ENCODE results near the gene VAV1. TPM values are rescaled to one million over a fixed set of nuclear protein-coding genes. Genes with fewer than 3 reads are reported as not detected.

Gene VAV1
- total and polyA plus RNA-seq, 2 experiments from 2014 or later = not detected

DNA sequence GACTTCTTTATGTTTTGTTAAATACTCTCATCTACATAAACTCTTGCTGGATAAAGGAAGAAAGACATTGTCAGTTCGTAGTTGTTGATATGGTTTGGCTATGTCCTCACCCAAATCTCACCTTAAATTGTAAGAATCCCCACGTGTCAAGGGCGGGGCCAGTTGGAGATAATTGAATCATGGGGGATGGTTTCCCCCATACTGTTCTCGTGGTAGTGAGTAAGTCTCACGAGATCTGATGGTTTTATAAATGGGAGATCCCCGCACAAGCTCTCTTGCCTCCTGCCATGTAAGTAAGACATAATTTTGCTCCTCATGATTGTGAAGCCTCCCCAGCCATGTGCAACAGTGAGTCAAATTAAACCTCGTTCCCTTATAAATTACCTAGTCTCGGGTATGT lies 118.4 kb downstream of the VAV1 start:
- TF ChIP-seq EZH2phosphoT487 (IDR thresholded peaks at IDR 0.05; ENCODE audit: insufficient read depth, low read depth) (no peak), EZH2 (IDR thresholded peaks at IDR 0.05; ENCODE audit: insufficient read depth, poor library complexity, severe bottlenecking) (no peak)
- H3K4me2 ChIP-seq (ENCODE audit: unreplicated experiment) = no peak overlapping the region
- H3K27ac ChIP-seq = no peak overlapping the region
- no peak for DNase-seq
- H3K27me3 ChIP-seq (replicated peaks; ENCODE audit: insufficient read depth) = no peaks in the 10 kb centered on the region
- no peaks in the 10 kb centered on the region for H3K9me3 ChIP-seq (ENCODE audit: low read depth)
- no peaks in the 10 kb centered on the region for H3K9me2 ChIP-seq (ENCODE audit: insufficient read depth)
- H3K36me3 ChIP-seq (ENCODE audit: low read depth) = no peaks in the 10 kb centered on the region
- no peak overlapping the region for H2AFZ ChIP-seq
- no peaks in the 10 kb centered on the region for H3K79me2 ChIP-seq (ENCODE audit: insufficient read depth)
- H4K20me1 ChIP-seq (ENCODE audit: insufficient read depth) = no peaks in the 10 kb centered on the region
- H3K9ac ChIP-seq = no peak overlapping the region
- WGBS, 2 experiments (ENCODE audit: low coverage in 1 of 2, low lambda C conversion rate in 2 of 2, missing lambda C conversion rate in 2 of 2) = 17 to 20% methylated on average over 8 of the region's 8 CpGs
- H3F3A ChIP-seq (ENCODE audit: insufficient read depth) = no peaks in the 10 kb centered on the region
- in situ Hi-C loops (cut with MboI) = no loop called here
- no peak overlapping the region for H3K4me3 ChIP-seq
- H3K4me1 ChIP-seq (ENCODE audit: insufficient read depth) = no peaks in the 10 kb centered on the region

DNA sequence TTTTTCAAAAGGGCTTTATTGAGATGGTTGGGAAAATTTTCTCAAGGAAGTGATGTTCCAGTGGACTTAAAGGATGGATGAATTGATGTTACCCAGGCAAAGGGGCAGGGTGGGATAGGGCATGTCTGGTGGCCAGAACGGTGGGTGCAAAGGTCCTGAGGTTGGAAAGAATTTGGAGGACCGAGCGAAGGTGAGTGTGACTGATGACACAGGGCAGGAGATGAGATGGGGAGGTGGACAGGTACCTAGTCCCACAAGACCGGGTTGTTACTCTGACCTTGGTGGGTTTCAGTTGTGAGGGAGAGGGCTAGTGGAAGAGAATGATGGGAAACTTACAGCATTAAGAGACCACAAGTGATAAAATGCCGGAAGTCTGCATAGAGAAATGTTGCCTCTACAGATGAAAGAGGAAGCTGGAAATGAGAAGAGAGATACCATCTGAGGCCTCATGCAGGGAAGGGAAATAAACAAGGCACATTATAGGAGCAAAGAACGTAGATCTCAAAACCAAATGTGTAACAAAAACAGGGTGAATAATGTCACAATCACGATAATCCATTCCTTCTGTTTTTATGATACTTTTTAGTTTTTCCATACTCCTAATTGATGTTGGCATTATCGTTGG lies 119.4 kb downstream of the VAV1 start:
- Histone ChIP-seq H3K9me3 (ENCODE audit: low read depth) (no peaks in the 10 kb centered on the region), H3K27ac (no peak overlapping the region), H3K9me2 (ENCODE audit: insufficient read depth) (no peaks in the 10 kb centered on the region), H2AFZ (no peak overlapping the region), H3K4me1 (ENCODE audit: insufficient read depth) (no peaks in the 10 kb centered on the region), H4K20me1 (ENCODE audit: insufficient read depth) (no peaks in the 10 kb centered on the region), H3K4me3 (no peak overlapping the region), H3K79me2 (ENCODE audit: insufficient read depth) (no peaks in the 10 kb centered on the region), H3K4me2 (ENCODE audit: unreplicated experiment) (no peak overlapping the region), H3K9ac (no peak overlapping the region), H3K27me3 (replicated peaks; ENCODE audit: insufficient read depth) (no peaks in the 10 kb centered on the region), H3K36me3 (ENCODE audit: low read depth) (no peaks in the 10 kb centered on the region), H3F3A (ENCODE audit: insufficient read depth) (no peaks in the 10 kb centered on the region)
- in situ Hi-C loops (cut with MboI) = no loop called here
- 45 to 60% methylated on average over 7 to 8 of the region's 8 CpGs for WGBS, 2 experiments (ENCODE audit: low coverage in 1 of 2, low lambda C conversion rate in 2 of 2, missing lambda C conversion rate in 2 of 2)
- TF ChIP-seq EZH2 (IDR thresholded peaks at IDR 0.05; ENCODE audit: insufficient read depth, poor library complexity, severe bottlenecking) (no peak), EZH2phosphoT487 (IDR thresholded peaks at IDR 0.05; ENCODE audit: insufficient read depth, low read depth) (no peak)
- no peak for DNase-seq

- Histone ChIP-seq H3K4me1 (ENCODE audit: insufficient read depth) (no peaks in the 10 kb centered on the region), H3K9me3 (ENCODE audit: low read depth) (no peaks in the 10 kb centered on the region), H3K4me3 (no peak overlapping the region), H4K20me1 (ENCODE audit: insufficient read depth) (no peaks in the 10 kb centered on the region), H2AFZ (no peak overlapping the region), H3K36me3 (ENCODE audit: low read depth) (no peaks in the 10 kb centered on the region), H3K9me2 (ENCODE audit: insufficient read depth) (no peaks in the 10 kb centered on the region), H3K27ac (no peak overlapping the region), H3K4me2 (ENCODE audit: unreplicated experiment) (no peak overlapping the region), H3F3A (ENCODE audit: insufficient read depth) (no peaks in the 10 kb centered on the region), H3K27me3 (replicated peaks; ENCODE audit: insufficient read depth) (no peaks in the 10 kb centered on the region), H3K9ac (no peak overlapping the region), H3K79me2 (ENCODE audit: insufficient read depth) (no peaks in the 10 kb centered on the region)
- WGBS, 2 experiments (ENCODE audit: low coverage in 1 of 2, low lambda C conversion rate in 2 of 2, missing lambda C conversion rate in 2 of 2) = 25 to 30% methylated on average over 1 of the region's 1 CpG
- in situ Hi-C loops (cut with MboI) = no loop called here
- TF ChIP-seq EZH2 (IDR thresholded peaks at IDR 0.05; ENCODE audit: insufficient read depth, poor library complexity, severe bottlenecking) = no peak
- TF ChIP-seq EZH2phosphoT487 (IDR thresholded peaks at IDR 0.05; ENCODE audit: insufficient read depth, low read depth) = no peak
- no peak for DNase-seq
These were observed 121.8 kb downstream of the VAV1 start for GRCh38 chr19:6894313-6894712.

GRCh38 chr19:6903446-6903845 lies 130.9 kb downstream of the VAV1 start:
- Histone ChIP-seq H3K27ac (no peak overlapping the region), H3K79me2 (ENCODE audit: insufficient read depth) (no peaks in the 10 kb centered on the region), H3K36me3 (ENCODE audit: low read depth) (no peaks in the 10 kb centered on the region), H3K4me1 (ENCODE audit: insufficient read depth) (no peaks in the 10 kb centered on the region), H3K4me2 (ENCODE audit: unreplicated experiment) (no peak overlapping the region), H3F3A (ENCODE audit: insufficient read depth) (no peaks in the 10 kb centered on the region), H3K9me3 (ENCODE audit: low read depth) (no peaks in the 10 kb centered on the region), H3K27me3 (replicated peaks; ENCODE audit: insufficient read depth) (no peaks in the 10 kb centered on the region), H3K9ac (no peak overlapping the region), H3K4me3 (no peak overlapping the region), H4K20me1 (ENCODE audit: insufficient read depth) (no peaks in the 10 kb centered on the region), H2AFZ (no peak overlapping the region), H3K9me2 (ENCODE audit: insufficient read depth) (no peaks in the 10 kb centered on the region)
- TF ChIP-seq EZH2phosphoT487 (IDR thresholded peaks at IDR 0.05; ENCODE audit: insufficient read depth, low read depth) (no peak), EZH2 (IDR thresholded peaks at IDR 0.05; ENCODE audit: insufficient read depth, poor library complexity, severe bottlenecking) (no peak)
- no peak for DNase-seq
- in situ Hi-C loops (cut with MboI) = no loop called here

- no peaks in the 10 kb centered on the region for H3K9me2 ChIP-seq (ENCODE audit: insufficient read depth)
- H3K27me3 ChIP-seq (replicated peaks; ENCODE audit: insufficient read depth) = no peaks in the 10 kb centered on the region
- TF ChIP-seq EZH2 (IDR thresholded peaks at IDR 0.05; ENCODE audit: insufficient read depth, poor library complexity, severe bottlenecking) (no peak), EZH2phosphoT487 (IDR thresholded peaks at IDR 0.05; ENCODE audit: insufficient read depth, low read depth) (no peak)
- H4K20me1 ChIP-seq (ENCODE audit: insufficient read depth) = no peaks in the 10 kb centered on the region
- H2AFZ ChIP-seq = no peak overlapping the region
- H3K27ac ChIP-seq = no peak overlapping the region
- no peak overlapping the region for H3K9ac ChIP-seq
- DNase-seq = peak; percentile 1
- no peaks in the 10 kb centered on the region for H3F3A ChIP-seq (ENCODE audit: insufficient read depth)
- no peak overlapping the region for H3K4me2 ChIP-seq (ENCODE audit: unreplicated experiment)
- H3K36me3 ChIP-seq (ENCODE audit: low read depth) = no peaks in the 10 kb centered on the region
- WGBS, 2 experiments (ENCODE audit: low coverage in 1 of 2, low lambda C conversion rate in 2 of 2, missing lambda C conversion rate in 2 of 2) = 52 to 55% methylated on average over 3 of the region's 3 CpGs
- no peaks in the 10 kb centered on the region for H3K79me2 ChIP-seq (ENCODE audit: insufficient read depth)
- no peak overlapping the region for H3K4me3 ChIP-seq
- in situ Hi-C loops (cut with MboI) = no loop called here
- no peaks in the 10 kb centered on the region for H3K4me1 ChIP-seq (ENCODE audit: insufficient read depth)
- H3K9me3 ChIP-seq (ENCODE audit: low read depth) = no peaks in the 10 kb centered on the region
These were observed 134.1 kb downstream of the VAV1 start for GRCh38 chr19:6906559-6907060.

Small RNA genes within 50 kb of the gene (microRNA-seq; reads per million reads assigned to microRNA genes)
- gene MIR6791 (ENCODE audit: borderline number of aligned reads) = not detected

Other genes starting within 250 kb of the VAV1 start
- 0.22 and 1.1 TPM in 2 replicates for gene TNFSF9, start 241.7 kb upstream of the VAV1 start, total RNA-seq (2014; rRNA removed; shearing (Covaris generic))
- 0.29 and 0.58 TPM in 2 replicates for gene TNFSF9, start 241.7 kb upstream of the VAV1 start, polyA plus RNA-seq (2016; fragmentation: Nextera tagmentation; extraction: Ambion mirVana)
- not detected in 2 replicates for gene CD70, start 181.6 kb upstream of the VAV1 start, total RNA-seq (2014; rRNA removed; shearing (Covaris generic))
- 0.20 and 0.49 TPM in 2 replicates for gene CD70, start 181.6 kb upstream of the VAV1 start, polyA plus RNA-seq (2016; fragmentation: Nextera tagmentation; extraction: Ambion mirVana)
- gene TNFSF14, start 102.5 kb upstream of the VAV1 start, total RNA-seq (2014; rRNA removed; shearing (Covaris generic)) = not detected in 2 replicates
- not detected in 2 replicates for gene TNFSF14, start 102.5 kb upstream of the VAV1 start, polyA plus RNA-seq (2016; fragmentation: Nextera tagmentation; extraction: Ambion mirVana)
- gene C3, start 52.1 kb upstream of the VAV1 start, total RNA-seq (2014; rRNA removed; shearing (Covaris generic)) = 3.1 and 5.6 TPM in 2 replicates
- 3.5 and 4.8 TPM in 2 replicates for gene C3, start 52.1 kb upstream of the VAV1 start, polyA plus RNA-seq (2016; fragmentation: Nextera tagmentation; extraction: Ambion mirVana)
- 75.7 and 77.3 TPM in 2 replicates for gene GPR108, start 35.1 kb upstream of the VAV1 start, total RNA-seq (2014; rRNA removed; shearing (Covaris generic))
- gene GPR108, start 35.1 kb upstream of the VAV1 start, polyA plus RNA-seq (2016; fragmentation: Nextera tagmentation; extraction: Ambion mirVana) = 78.8 and 83.5 TPM in 2 replicates
- 48.0 and 68.2 TPM in 2 replicates for gene TRIP10, start 33.0 kb upstream of the VAV1 start, total RNA-seq (2014; rRNA removed; shearing (Covaris generic))
- gene TRIP10, start 33.0 kb upstream of the VAV1 start, polyA plus RNA-seq (2016; fragmentation: Nextera tagmentation; extraction: Ambion mirVana) = 48.9 and 50.1 TPM in 2 replicates
- not detected in 2 replicates for gene SH2D3A, start 5.3 kb upstream of the VAV1 start, total RNA-seq (2014; rRNA removed; shearing (Covaris generic))
- 0.18 TPM in 1 of 2 replicates, not detected in the other for gene SH2D3A, start 5.3 kb upstream of the VAV1 start, polyA plus RNA-seq (2016; fragmentation: Nextera tagmentation; extraction: Ambion mirVana)
- not detected in 2 replicates for gene ADGRE1, start 114.9 kb downstream of the VAV1 start, total RNA-seq (2014; rRNA removed; shearing (Covaris generic))
- gene ADGRE1, start 114.9 kb downstream of the VAV1 start, polyA plus RNA-seq (2016; fragmentation: Nextera tagmentation; extraction: Ambion mirVana) = not detected in 2 replicates
- gene MBD3L2B, start 248.7 kb downstream of the VAV1 start, total RNA-seq (2014; rRNA removed; shearing (Covaris generic)) = not detected in 2 replicates
- gene MBD3L2B, start 248.7 kb downstream of the VAV1 start, polyA plus RNA-seq (2016; fragmentation: Nextera tagmentation; extraction: Ambion mirVana) = not detected in 2 replicates